Activated CD4-positive, alpha-beta T cell treated with anti-CD3 and anti-CD28 coated beads, Interleukin-10, Interleukin-2, amounts not matched to agents 100 ng/mL and 50 ng/mL, durations not matched to agents 16 hours and 8 hours (primary cell): ENCODE data around the gene EPS8L3.
"Not testable (repeated sequence)": the region's sequence is repeated elsewhere in the genome, so short reads cannot be mapped to it uniquely, and the experiment has no call there.

Experiments used
- DNase-seq: peaks from one replicate; pipeline ENCODE4 v3.0.0-alpha.2; 2020

The EPS8L3 gene

GRCh38 chr1:109726728-109727373 lies 36.9 kb downstream of the EPS8L3 start:
- no peak for DNase-seq

- DNase-seq, result no peak
These were observed 37.7 kb downstream of the EPS8L3 start for GRCh38 chr1:109726007-109726406.

- no peak for DNase-seq
These were observed 38.2 kb downstream of the EPS8L3 start for GRCh38 chr1:109725510-109725909.

GRCh38 chr1:109724933-109725332 lies 38.8 kb downstream of the EPS8L3 start:
- DNase-seq, result no peak

- no peak for DNase-seq
These were observed 40.6 kb downstream of the EPS8L3 start for GRCh38 chr1:109722908-109723691.

GRCh38 chr1:109721971-109722370 lies 41.8 kb downstream of the EPS8L3 start:
- no peak for DNase-seq

- no peak for DNase-seq
These were observed 42.7 kb downstream of the EPS8L3 start for GRCh38 chr1:109721042-109721441.

- DNase-seq, result peak; percentile 32
These were observed 44.3 kb downstream of the EPS8L3 start for GRCh38 chr1:109719337-109719837.

- no peak for DNase-seq
These were observed 45.2 kb downstream of the EPS8L3 start for GRCh38 chr1:109718495-109718894.

GRCh38 chr1:109717729-109718128 lies 46.0 kb downstream of the EPS8L3 start:
- no peak for DNase-seq

- no peak for DNase-seq
These were observed 47.1 kb downstream of the EPS8L3 start for GRCh38 chr1:109716570-109717090.

GRCh38 chr1:109716121-109716520 lies 47.6 kb downstream of the EPS8L3 start:
- DNase-seq, result no peak

- no peak for DNase-seq
These were observed 48.9 kb downstream of the EPS8L3 start for GRCh38 chr1:109714661-109715372.

- DNase-seq, result no peak
These were observed 50.1 kb downstream of the EPS8L3 start for GRCh38 chr1:109713636-109714035.

- no peak for DNase-seq
These were observed 51.3 kb downstream of the EPS8L3 start for GRCh38 chr1:109712321-109712864.

GRCh38 chr1:109711593-109712320 lies 52.0 kb downstream of the EPS8L3 start, which contains the start of gene GSTM5:
Gene GSTM5 (plus strand): TSS chr1:109712251. CDS start chr1:109712313, 62 bp downstream.
- not testable (repeated sequence) for DNase-seq

- not testable (repeated sequence) for DNase-seq
These were observed 53.9 kb downstream of the EPS8L3 start for GRCh38 chr1:109709822-109710221.

GRCh38 chr1:109708949-109709348 lies 54.8 kb downstream of the EPS8L3 start:
- DNase-seq, result not testable (repeated sequence)

GRCh38 chr1:109705411-109705810 lies 58.3 kb downstream of the EPS8L3 start:
- no peak for DNase-seq

GRCh38 chr1:109704173-109704572 lies 59.5 kb downstream of the EPS8L3 start:
- peak; percentile 0 for DNase-seq

GRCh38 chr1:109702940-109703339 lies 60.8 kb downstream of the EPS8L3 start:
- DNase-seq, result not testable (repeated sequence)
